Stimulated activated CD8-positive, alpha-beta memory T cell treated with anti-CD3 and anti-CD28 coated beads, Interleukin-12 subunit alpha, Interleukin-12 subunit beta, amount 100 ng/mL, for 4 hours (primary cell): ENCODE results near the gene GRAMD2A.

ENCODE experiments used
- DNase-seq: peaks from one replicate; pipeline ENCODE4 v3.0.0-alpha.2; 2020; ENCODE audit warnings: low read depth

Gene GRAMD2A

DNA sequence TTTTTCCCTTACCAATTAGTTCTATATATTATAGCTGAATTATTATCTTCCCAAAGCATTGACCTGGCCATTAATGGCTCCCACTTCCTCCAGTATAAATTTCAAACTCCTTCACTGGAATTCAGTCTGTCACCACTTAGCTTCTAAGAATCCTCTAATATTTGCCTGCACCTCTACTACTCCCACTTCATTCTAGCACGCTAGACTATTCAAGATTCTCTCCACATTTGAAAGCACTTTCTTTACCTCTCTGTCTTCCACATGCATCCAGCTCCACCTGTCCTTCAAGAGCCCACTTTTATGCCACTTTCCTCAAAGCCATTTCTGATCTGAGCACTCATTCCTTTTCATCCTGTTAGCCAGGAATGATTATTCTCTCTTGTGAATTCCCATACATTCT is 64.4 kb downstream of the GRAMD2A start:
- DNase-seq: no peak

DNA sequence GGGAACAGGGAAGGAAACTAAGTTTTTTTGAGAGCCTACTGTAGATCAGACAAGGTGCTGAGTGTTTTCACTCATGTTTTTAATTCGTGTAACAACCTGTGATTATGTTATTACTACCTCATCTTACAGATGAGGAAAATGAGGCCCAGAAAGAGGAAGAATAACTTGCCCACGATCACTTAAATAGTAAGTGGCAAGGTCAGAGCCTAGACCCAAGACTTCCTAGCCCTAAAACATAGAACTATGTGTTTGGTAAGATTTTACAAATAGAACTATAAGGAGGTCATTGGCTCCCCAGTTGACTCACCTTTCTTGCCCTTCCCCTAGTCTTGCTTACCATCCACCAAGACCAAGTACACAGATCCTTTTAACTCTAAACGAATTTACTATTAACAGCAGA is 65.7 kb downstream of the GRAMD2A start:
- no peak for DNase-seq

DNA sequence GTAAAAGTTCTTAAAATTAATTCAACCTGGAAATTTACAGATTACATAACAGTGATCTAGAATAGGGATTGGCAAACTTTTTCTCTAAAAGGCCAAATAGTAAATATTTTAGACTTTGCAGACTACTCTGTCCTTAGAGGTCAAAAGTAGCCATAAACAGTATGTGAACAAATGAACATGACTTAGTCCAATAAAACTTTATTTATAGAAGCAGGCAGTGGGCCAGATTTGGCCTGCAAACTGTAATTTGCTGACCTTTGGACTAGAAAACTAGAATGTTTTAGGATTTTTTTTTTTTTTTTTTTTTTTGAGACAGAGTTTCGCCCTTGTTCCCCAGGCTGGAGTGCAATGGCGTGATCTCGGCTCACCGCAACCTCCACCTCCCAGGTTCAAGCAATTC is 67.3 kb downstream of the GRAMD2A start:
- no peak for DNase-seq

DNA sequence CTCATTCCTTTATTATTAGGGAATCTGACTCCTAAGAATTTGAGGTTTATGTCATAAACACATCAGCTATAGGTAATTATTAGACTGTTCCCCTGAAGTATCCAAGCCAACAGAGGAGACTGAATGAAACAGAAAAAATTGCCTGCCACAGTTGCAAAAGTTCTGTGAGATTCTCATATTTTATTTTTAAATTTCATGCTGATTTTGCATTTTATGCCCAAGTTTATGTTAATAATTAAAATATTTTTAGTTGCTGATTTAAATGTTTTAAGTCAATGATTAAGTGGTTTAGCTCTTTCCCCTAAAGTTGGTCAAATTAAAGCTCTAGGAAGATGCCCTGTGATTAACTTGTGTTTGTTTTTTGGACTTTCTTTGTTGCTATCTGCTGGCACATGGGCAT is 69.2 kb downstream of the GRAMD2A start:
- no peak for DNase-seq

DNA sequence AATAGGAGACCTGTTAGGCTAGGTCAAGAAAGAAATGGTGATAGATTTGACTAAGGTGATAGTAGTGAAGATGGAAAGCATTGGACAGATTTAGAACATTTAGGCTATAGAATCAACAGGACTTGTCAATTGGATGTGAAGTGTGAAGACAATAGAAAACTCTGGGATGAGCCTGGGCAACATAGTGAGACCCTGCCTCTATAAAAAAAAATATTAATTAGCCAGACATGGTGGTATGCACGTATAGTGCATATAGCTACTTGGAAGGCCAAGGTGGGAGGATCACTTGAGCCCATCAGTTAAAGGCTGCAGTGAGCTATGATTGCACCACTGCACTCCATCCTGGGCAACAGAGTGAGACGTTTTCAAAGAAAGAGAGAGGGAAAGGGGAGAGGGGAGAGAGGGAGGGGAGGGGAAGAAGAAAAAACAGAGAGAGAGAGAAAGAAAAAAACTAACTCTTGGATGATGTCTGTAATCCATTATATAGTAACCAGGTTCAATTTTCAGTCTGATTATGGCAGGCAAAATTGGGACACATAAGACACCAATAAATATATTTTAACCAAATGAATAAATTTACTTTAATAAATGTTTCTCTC is 69.8 kb downstream of the GRAMD2A start:
- no peak for DNase-seq

DNA sequence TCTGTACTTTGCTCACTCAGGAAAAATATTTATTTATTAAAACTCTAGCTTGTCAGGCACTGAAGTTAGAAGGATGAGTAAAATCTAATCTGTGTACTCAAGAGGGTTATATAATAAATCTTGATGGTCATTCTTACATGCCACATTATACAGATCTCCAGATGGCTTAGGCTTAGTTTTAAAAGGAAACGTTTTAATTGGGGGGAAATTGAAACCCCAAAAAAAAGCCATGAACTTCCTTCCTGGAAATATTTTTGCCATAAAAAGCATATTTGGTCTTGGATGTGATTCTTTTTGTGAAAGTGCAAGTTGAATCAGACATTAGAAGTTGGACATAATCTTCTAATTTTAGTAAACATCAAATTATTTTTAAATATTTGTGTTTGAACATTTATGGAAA is 73.4 kb downstream of the GRAMD2A start:
- no peak for DNase-seq

DNA sequence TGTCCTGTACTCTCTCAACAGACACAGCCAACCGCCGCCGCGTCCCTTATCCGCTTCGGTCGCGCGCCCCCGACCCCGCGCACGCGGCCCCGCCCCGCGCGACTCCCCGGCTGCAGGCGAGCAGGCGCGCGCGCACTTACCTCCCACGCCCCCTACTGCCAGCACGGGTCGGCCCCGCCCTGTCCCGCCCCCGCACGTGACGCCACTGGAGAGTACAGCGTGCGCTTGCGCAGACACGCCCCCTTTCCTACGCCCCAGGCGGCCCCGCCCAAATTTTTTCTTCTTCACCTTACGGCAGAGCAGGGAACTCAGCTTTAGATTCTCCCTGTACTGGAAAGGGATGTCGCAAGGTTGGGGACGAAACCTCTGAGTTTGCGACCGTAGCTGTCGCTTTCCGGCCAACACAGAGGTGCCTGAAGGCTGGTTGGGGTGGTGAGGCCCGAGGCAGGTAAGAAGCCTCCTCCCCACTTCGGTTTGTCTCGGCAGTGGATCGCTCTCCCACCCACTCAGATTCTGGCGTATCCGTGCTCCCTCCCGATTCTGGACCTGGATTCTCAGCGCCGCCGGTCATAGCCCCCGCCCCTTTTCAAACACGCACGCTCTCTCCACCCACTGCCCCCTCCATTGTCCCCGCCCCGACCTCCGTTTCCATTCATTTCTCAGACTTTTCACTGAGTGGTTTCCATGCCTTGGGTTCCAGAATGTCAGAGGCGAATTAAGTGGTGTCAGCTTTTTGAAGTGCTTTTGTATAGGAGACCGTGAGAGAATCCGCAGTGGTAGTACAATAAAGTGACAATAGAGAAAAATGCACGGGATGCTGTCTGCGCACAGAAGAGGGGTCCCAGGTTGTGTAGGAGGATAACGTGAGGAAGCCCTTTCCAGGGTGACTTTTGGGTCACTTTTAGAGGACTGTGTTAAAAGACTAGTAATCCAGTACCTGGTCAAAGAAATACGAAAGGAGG is 79.3 kb downstream of the GRAMD2A start, which contains the start of the genes MYO9A and SENP8:
TSS of gene MYO9A (minus strand) at position 134 of the 962 bp plus-strand sequence. CDS start 71,587 bp downstream, outside the sequence.
TSS of gene SENP8 (plus strand) at position 387 of the 962 bp plus-strand sequence. CDS start 21,221 bp downstream, outside the sequence.
- DNase-seq: peak; percentile 99

DNA sequence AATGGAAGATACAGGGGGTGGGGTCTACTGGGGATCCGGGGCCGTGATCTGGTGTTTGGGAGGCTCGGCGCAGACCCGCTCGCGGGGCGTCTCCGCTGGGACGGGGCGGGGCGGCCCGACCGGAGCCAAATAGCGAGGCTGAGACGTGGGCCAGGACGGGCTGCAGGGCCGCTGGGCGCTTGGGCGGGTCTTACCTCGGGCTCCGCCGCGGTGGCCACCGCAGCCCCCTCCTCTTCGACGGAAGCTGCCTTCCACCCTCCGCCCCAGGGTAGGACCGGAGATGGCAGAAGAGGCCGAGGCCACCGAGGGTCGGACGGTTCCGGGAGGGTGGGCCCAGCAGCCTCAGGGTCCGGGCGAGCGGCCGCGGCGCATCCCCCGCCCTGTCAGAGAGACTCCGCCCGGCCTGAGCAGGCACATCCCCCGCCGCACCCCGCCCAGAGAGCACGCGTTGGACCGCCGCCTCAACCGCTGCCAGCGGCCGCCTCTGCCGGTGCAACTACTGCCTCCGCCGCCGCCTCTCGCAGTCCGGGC is 80.0 kb downstream of the GRAMD2A start:
- DNase-seq: peak; percentile 49

DNA sequence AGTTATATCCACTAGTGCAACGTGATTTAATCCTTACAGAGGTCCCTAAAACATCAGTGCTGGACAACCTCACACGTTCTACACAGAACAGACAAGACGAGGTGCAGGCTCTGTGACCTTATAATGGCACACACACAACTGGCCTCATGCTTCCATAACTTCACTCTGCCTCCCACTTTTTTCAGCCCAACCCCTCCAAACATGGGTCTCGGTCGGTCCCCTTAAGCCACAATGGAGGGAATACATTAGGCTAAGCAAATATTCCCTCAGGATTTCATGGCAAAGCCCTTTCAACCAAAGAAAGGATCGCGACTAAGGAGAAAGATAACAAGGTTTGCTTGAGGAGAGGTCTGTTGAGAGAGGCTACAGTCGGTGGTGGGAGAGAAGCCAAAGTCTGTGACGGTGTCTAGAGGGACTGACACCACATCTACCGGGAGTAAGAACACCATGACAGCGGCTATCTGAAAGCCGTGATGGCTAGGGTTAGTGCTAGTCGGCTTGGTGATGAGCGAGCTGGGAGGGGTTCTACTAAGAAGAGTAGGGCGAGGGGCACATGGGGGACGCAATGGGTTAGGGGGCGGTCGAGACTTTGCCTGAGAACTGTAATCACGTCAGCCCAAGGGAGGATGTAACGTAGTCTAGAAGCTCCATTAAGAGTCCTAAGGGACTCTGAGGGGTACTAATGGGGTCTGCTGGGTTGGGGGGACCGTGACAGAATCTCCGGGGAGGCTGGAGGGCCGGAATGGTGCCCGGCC is 80.7 kb downstream of the GRAMD2A start:
- DNase-seq: no peak

DNA sequence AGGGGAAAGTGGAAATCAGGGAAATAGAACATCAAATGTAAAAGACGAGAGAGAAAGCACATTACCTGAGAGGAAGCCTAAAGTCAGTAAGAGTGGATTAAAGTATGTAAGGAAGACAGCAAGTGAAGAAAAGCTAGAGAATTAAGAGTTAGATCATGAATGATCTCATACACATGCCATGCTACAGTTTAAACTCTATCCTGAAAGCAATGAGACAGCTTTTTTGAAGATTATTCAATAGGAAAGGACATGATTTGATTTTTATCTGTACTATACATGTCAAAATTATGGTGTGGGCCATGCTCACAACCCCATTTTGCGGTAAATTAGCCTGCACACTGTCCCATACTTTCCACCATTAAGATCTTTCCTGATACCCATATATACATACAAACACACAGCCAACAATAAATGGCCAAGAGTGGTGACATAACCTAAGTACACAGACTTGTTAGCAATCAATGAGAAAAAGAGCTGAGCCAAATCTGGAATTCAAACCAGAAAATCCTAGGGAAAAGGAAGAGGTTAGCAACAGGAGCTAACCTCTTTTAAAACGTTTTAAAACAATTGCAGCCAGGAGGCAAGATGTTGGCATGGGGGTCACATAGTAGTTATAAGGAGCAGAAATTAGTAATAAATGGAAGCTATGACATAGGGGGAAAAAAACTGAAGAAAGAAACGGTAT is 84.1 kb downstream of the GRAMD2A start:
- no peak for DNase-seq

DNA sequence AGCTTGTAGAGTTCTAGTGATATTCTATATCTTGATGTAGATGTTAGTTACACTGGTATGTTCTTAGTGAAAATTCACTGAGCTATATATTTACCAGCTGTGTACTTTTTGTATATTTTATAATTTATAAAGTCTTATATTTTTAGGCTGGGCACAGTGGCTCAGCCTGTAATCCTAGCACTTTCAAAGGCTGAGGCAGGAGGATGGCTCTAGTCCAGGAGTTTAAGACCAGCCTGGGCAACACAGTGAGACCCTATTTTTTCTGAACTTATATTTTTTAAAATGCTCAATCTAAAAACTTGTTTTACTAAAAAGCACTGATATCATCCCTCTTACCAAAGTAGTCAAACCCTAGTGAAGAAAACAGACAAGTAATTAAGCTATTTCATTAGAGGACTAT is 84.8 kb downstream of the GRAMD2A start:
- no peak for DNase-seq

DNA sequence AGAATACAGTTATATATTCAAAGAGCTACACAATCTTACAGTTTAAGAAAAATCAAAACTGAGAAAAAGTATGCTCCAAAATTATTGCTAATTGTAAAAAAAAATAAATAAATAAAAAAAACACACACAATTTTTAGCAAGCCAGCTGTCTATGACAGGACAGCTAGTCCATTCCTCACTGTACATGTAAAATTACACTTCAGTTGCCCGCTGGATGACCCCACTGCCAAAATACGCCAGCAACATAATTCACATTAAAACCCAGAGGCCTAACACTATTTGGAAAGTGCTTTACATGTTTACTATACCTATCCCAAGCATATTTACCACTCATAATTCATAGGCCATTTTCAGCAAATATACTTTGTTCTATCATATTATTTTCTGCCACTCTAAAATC is 85.5 kb downstream of the GRAMD2A start:
- no peak for DNase-seq

DNA sequence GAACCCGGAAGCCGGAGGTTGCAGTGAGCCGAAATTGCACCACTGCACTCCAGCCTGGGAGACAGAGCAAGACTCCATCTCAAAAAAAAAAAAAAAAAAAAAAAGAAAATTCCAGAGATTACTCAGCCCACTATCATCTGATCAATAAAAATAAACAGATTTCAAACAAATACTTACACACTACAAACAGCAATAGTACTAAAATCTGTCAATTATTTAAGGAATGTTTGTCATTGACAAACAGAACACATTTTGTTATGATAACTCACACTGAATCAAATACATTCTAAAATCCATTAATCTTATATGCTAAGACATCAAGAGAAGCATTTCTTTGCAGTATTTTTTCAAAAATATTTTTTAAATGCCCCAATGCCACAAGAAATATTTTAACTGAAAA is 87.2 kb downstream of the GRAMD2A start:
- DNase-seq: no peak
